HEK293 (cell line): ENCODE data around the gene TAOK3.

Source experiments
- CTCF ChIA-PET: fragments of 350-600 bp; formaldehyde crosslinking; extraction: SDS; loops from one replicate; lab custom pipeline; 2021; ENCODE audit warnings: antibody characterized with exemption; lab: Yijun Ruan, JAX
- POLR2A ChIA-PET: fragments of 300-600 bp; formaldehyde crosslinking; extraction: SDS; loops from one replicate; lab custom pipeline; 2020; ENCODE audit warnings: antibody characterized with exemption, inconsistent platforms; lab: Yijun Ruan, JAX
- H3K27ac ChIP-seq: fragments of 200-500 bp; sonication (Bioruptor generic); 2 replicates; pipeline ENCODE4 v1.5.1; 2014; ENCODE audit warnings: low read depth, low read length, control low read depth, inconsistent platforms; ENCODE audit errors: extremely low read depth
- H3K36me3 ChIP-seq, 2 experiments: fragments of 200-500 bp in 1 of 2; sonication (Bioruptor generic) in 1 of 2; 1 replicate in 1 of 2; 2 replicates in 1 of 2; pipeline ENCODE4 v1.5.1; 2014 to 2017; ENCODE audit warnings: inconsistent platforms in 2 of 2, low read length in 2 of 2; ENCODE audit not compliant: control insufficient read depth in 2 of 2, insufficient read depth in 1 of 2
- H3K4me1 ChIP-seq: fragments of 200-500 bp; sonication (Bioruptor generic); 2 replicates; pipeline ENCODE4 v1.5.1; 2014; ENCODE audit warnings: mild to moderate bottlenecking, low read length, inconsistent platforms; ENCODE audit not compliant: control insufficient read depth, insufficient read depth
- H3K4me3 ChIP-seq: 2 replicates; pipeline ENCODE4 v1.5.1; 2011; ENCODE audit warnings: low read depth, mild to moderate bottlenecking, control low read depth, low read length, moderate library complexity
- H3K9me3 ChIP-seq: fragments of 200-500 bp; sonication (Bioruptor generic); 2 replicates; pipeline ENCODE4 v1.5.1; 2014; ENCODE audit warnings: low read depth, low read length, inconsistent platforms; ENCODE audit not compliant: control insufficient read depth, insufficient read depth
- GFI1B ChIP-seq: fragments of 450-650 bp; formaldehyde crosslinking; IDR thresholded peaks from 2 replicates; pipeline ENCODE4 v1.5.1; 2016; ENCODE audit warnings: missing biosample characterization, missing genetic modification characterization
- KLF1 ChIP-seq: fragments of 450-650 bp; formaldehyde crosslinking; IDR thresholded peaks from 2 replicates; pipeline ENCODE4 v1.5.1; 2016; ENCODE audit warnings: missing biosample characterization, missing genetic modification characterization
- KLF16 ChIP-seq: fragments of 450-650 bp; formaldehyde crosslinking; IDR thresholded peaks from 2 replicates; pipeline ENCODE4 v1.5.1; 2017; ENCODE audit warnings: missing biosample characterization, missing genetic modification characterization
- TRIM28 ChIP-seq: IDR thresholded peaks from 2 replicates; pipeline ENCODE4 v1.6.1; 2011; ENCODE audit warnings: low read length, control low read depth, borderline replicate concordance
- ZNF10 ChIP-seq: fragments of 450-650 bp; formaldehyde crosslinking; IDR thresholded peaks from 2 replicates; pipeline ENCODE4 v1.5.1; 2017; ENCODE audit warnings: missing biosample characterization, missing genetic modification characterization
- ZNF133 ChIP-seq: fragments of 450-650 bp; formaldehyde crosslinking; IDR thresholded peaks from 2 replicates; pipeline ENCODE4 v1.5.1; 2016; ENCODE audit warnings: missing biosample characterization, missing genetic modification characterization
- ZNF184 ChIP-seq: fragments of 450-650 bp; IDR thresholded peaks from 2 replicates; pipeline ENCODE4 v1.5.1; 2018; ENCODE audit warnings: missing biosample characterization, mild to moderate bottlenecking, missing genetic modification characterization
- ZNF223 ChIP-seq: fragments of 450-650 bp; formaldehyde crosslinking; IDR thresholded peaks from 2 replicates; pipeline ENCODE4 v1.5.1; 2016; ENCODE audit warnings: missing biosample characterization, missing genetic modification characterization
- ZNF248 ChIP-seq: fragments of 450-650 bp; formaldehyde crosslinking; IDR thresholded peaks from 2 replicates; pipeline ENCODE4 v1.5.1; 2017; ENCODE audit warnings: missing biosample characterization, missing genetic modification characterization
- ZNF274 ChIP-seq, 2 experiments: fragments of 200-500 bp in 1 of 2; fragments of 450-650 bp in 1 of 2; sonication (Bioruptor generic) in 1 of 2; formaldehyde crosslinking in 1 of 2; IDR thresholded peaks; 2 replicates each; pipeline versions ENCODE4 v1.5.1 to v1.6.1; 2014 to 2016; ENCODE audit warnings: borderline replicate concordance in 1 of 2, inconsistent platforms in 1 of 2, low read length in 1 of 2, missing biosample characterization in 1 of 2, missing genetic modification characterization in 1 of 2
- ZNF391 ChIP-seq: fragments of 450-650 bp; formaldehyde crosslinking; IDR thresholded peaks from 2 replicates; pipeline ENCODE4 v1.5.1; 2016; ENCODE audit warnings: low read depth, missing biosample characterization, missing genetic modification characterization, borderline replicate concordance
- ZNF404 ChIP-seq: fragments of 450-650 bp; formaldehyde crosslinking; IDR thresholded peaks from 2 replicates; pipeline ENCODE4 v1.5.1; 2017; ENCODE audit warnings: missing biosample characterization, missing genetic modification characterization
- ZNF529 ChIP-seq: fragments of 450-650 bp; formaldehyde crosslinking; IDR thresholded peaks from 2 replicates; pipeline ENCODE4 v1.5.1; 2017; ENCODE audit warnings: missing genetic modification characterization, missing biosample characterization; ENCODE audit not compliant: insufficient replicate concordance
- ZNF585B ChIP-seq: fragments of 450-650 bp; formaldehyde crosslinking; IDR thresholded peaks from 2 replicates; pipeline ENCODE4 v1.5.1; 2016; ENCODE audit warnings: missing biosample characterization, missing genetic modification characterization
- ZNF670 ChIP-seq: fragments of 450-650 bp; formaldehyde crosslinking; IDR thresholded peaks from 2 replicates; pipeline ENCODE4 v1.5.1; 2016; ENCODE audit warnings: missing biosample characterization, missing genetic modification characterization, low read depth
- ZNF692 ChIP-seq: fragments of 450-650 bp; formaldehyde crosslinking; IDR thresholded peaks from 2 replicates; pipeline ENCODE4 v1.5.1; 2016; ENCODE audit warnings: missing biosample characterization, missing genetic modification characterization
- ZNF747 ChIP-seq: fragments of 450-650 bp; formaldehyde crosslinking; IDR thresholded peaks from 2 replicates; pipeline ENCODE4 v1.5.1; 2016; ENCODE audit warnings: missing biosample characterization, missing genetic modification characterization
- ZSCAN5A ChIP-seq: fragments of 450-650 bp; formaldehyde crosslinking; IDR thresholded peaks from 2 replicates; pipeline ENCODE4 v1.5.1; 2016; ENCODE audit warnings: missing biosample characterization, missing genetic modification characterization
- TF ChIP-seq, protein P1 (sequence below): fragments of 450-650 bp; formaldehyde crosslinking; IDR thresholded peaks from 2 replicates; pipeline ENCODE4 v1.5.1; 2016; ENCODE audit warnings: missing biosample characterization, missing genetic modification characterization

The TAOK3 gene

GRCh38 chr12:118344829-118345228, 27.9 kb downstream of the TAOK3 start:
- Histone ChIP-seq H3K36me3 (no peaks in the 10 kb centered on the region), H3K4me3 (no peak overlapping the region), H3K4me1 (peaks cover 4% of the 10 kb centered on the region; the same call in 1 of the 2 replicates), H3K27ac (no peak overlapping the region), H3K9me3 (no peaks in the 10 kb centered on the region)
- TF ChIP-seq ZNF692 (tag by site-specific recombination) = no peak
- no peak for TF ChIP-seq ZNF184 (tag by site-specific recombination)
- TF ChIP-seq TRIM28 = no peak
- TF ChIP-seq ZNF404 (tag by site-specific recombination) = no peak
- TF ChIP-seq ZNF248 (tag by site-specific recombination) = no peak
- no peak for TF ChIP-seq ZNF391 (tag by site-specific recombination)
- TF ChIP-seq ZNF585B = no peak
- no peak for TF ChIP-seq GFI1B (tag by site-specific recombination)
- POLR2A ChIA-PET = no interaction called here
- CTCF ChIA-PET = interaction anchor here (1.1 to 2.2 kb wide), 3 partner anchors 13 to 161 kb away, joined by 3 to 9 read pairs (median 3); no protein-coding TSS in a partner anchor

GRCh38 chr12:118342090-118342489, 30.6 kb downstream of the TAOK3 start:
- no peak overlapping the region for H3K4me3 ChIP-seq
- H3K36me3 ChIP-seq = no peaks in the 10 kb centered on the region
- ChIA-PET CTCF (interaction anchor here (0.7 kb wide), 1 partner anchor 76 kb away, joined by 3 read pairs; no protein-coding TSS in a partner anchor), POLR2A (no interaction called here)
- no peaks in the 10 kb centered on the region for H3K9me3 ChIP-seq
- peaks cover 4% of the 10 kb centered on the region; the same call in 1 of the 2 replicates for H3K4me1 ChIP-seq
- no peak overlapping the region for H3K27ac ChIP-seq
- TF ChIP-seq ZNF10 (tag by site-specific recombination) = no peak
- no peak for TF ChIP-seq KLF16 (tag by site-specific recombination)
- TF ChIP-seq ZNF133 (tag by site-specific recombination) = no peak
- TF ChIP-seq, protein P1, sequence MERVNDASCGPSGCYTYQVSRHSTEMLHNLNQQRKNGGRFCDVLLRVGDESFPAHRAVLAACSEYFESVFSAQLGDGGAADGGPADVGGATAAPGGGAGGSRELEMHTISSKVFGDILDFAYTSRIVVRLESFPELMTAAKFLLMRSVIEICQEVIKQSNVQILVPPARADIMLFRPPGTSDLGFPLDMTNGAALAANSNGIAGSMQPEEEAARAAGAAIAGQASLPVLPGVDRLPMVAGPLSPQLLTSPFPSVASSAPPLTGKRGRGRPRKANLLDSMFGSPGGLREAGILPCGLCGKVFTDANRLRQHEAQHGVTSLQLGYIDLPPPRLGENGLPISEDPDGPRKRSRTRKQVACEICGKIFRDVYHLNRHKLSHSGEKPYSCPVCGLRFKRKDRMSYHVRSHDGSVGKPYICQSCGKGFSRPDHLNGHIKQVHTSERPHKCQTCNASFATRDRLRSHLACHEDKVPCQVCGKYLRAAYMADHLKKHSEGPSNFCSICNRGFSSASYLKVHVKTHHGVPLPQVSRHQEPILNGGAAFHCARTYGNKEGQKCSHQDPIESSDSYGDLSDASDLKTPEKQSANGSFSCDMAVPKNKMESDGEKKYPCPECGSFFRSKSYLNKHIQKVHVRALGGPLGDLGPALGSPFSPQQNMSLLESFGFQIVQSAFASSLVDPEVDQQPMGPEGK (tag by site-specific recombination) = no peak
- no peak for TF ChIP-seq ZSCAN5A (tag by site-specific recombination)
- TF ChIP-seq ZNF670 = no peak
- no peak for TF ChIP-seq TRIM28
- no peak for TF ChIP-seq ZNF529
- TF ChIP-seq KLF1 (tag by site-specific recombination) = no peak
- TF ChIP-seq ZNF274 (IDR thresholded peaks at IDR 0.05; ENCODE audit: low read length) = no peak
- TF ChIP-seq ZNF274 (tag by site-specific recombination; IDR thresholded peaks at IDR 0.05; ENCODE audit: borderline replicate concordance) = no peak
- TF ChIP-seq ZNF747 (tag by site-specific recombination) = no peak
- TF ChIP-seq ZNF223 (tag by site-specific recombination) = no peak
